Right atrium auricular region (tissue), 2 donors: ENCODE results near the gene COL16A1. TPM values are rescaled to one million over a fixed set of nuclear protein-coding genes. Genes with fewer than 3 reads are reported as not detected.

Source experiments
- DNase-seq: peaks from one replicate; pipeline ENCODE4 v3.0.0-alpha.2; 2019; ENCODE audit warnings: low spot score
- H3K27ac ChIP-seq, 2 donors: fragments of 200-600 bp; sonication (generic); 1 replicate in 1 of 2; 2 replicates in 1 of 2; pipeline ENCODE4 v1.5.1; 2016 to 2019
- H3K27me3 ChIP-seq, 2 donors: fragments of 200-600 bp; sonication (generic); one replicate each; pipeline versions ENCODE4 v1.5.1 to v1.6.0; 2017 to 2019
- H3K36me3 ChIP-seq: fragments of 200-600 bp; sonication (generic); one replicate; pipeline ENCODE4 v1.5.1; 2016
- H3K4me1 ChIP-seq, 2 donors: fragments of 200-600 bp; sonication (generic); one replicate each; pipeline versions ENCODE4 v1.5.1 to v1.6.0; 2017 to 2019
- H3K4me3 ChIP-seq, 2 donors: fragments of 200-600 bp; sonication (generic); 1 replicate in 1 of 2; 2 replicates in 1 of 2; pipeline ENCODE4 v1.5.1; 2017 to 2019; ENCODE audit warnings: mild to moderate bottlenecking in 1 of 2, moderate library complexity in 1 of 2
- H3K9me3 ChIP-seq, 2 donors: fragments of 200-600 bp; sonication (generic); one replicate each; pipeline ENCODE4 v1.5.1; 2019
- total RNA-seq, 2 donors: library from RNA; depleted of rRNA; stranded (reverse); fragments of >200 nt; gene quantifications; one replicate each; pipeline ENCODE4 v1.1.0, GENCODE V29; 2016
- TF ChIP-seq, protein P1 (sequence below), 2 donors: fragments of 200-600 bp; sonication (generic); IDR thresholded peaks; one replicate each; pipeline ENCODE4 v1.5.1; 2019; ENCODE audit warnings: antibody characterized with exemption in 2 of 2

Gene COL16A1
- total RNA-seq, 2 donors from 2014 or later = 31.2 to 34.4 TPM

DNA sequence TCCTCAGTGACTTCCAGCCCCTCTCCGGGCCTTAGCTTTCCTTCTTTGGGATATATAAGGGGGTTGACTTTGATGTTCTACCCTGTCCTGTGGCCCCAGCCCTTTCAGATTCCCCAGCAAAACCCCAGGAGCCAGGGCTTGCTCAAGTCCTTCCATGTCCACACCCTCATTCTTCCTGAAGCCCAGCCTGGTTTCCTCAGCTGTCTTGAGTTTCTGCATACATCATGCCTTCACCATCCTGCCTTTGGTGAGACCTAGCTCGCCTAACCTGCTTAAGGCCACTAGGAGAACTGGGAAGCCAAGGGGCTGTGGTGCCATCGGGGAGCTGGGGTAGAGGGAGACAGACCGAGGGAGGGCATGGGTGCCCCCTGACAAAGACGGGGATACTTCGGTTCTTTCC lies 42.0 kb downstream of the COL16A1 start:
- no peaks in the 10 kb centered on the region for H3K27me3 ChIP-seq
- DNase-seq = no peak
- peaks cover 0 to 10% of the 10 kb centered on the region in 2 donors for H3K4me1 ChIP-seq
- H3K36me3 ChIP-seq = peaks cover 13% of the 10 kb centered on the region
- H3K9me3 ChIP-seq = no peaks in the 10 kb centered on the region
- TF ChIP-seq, protein P1, sequence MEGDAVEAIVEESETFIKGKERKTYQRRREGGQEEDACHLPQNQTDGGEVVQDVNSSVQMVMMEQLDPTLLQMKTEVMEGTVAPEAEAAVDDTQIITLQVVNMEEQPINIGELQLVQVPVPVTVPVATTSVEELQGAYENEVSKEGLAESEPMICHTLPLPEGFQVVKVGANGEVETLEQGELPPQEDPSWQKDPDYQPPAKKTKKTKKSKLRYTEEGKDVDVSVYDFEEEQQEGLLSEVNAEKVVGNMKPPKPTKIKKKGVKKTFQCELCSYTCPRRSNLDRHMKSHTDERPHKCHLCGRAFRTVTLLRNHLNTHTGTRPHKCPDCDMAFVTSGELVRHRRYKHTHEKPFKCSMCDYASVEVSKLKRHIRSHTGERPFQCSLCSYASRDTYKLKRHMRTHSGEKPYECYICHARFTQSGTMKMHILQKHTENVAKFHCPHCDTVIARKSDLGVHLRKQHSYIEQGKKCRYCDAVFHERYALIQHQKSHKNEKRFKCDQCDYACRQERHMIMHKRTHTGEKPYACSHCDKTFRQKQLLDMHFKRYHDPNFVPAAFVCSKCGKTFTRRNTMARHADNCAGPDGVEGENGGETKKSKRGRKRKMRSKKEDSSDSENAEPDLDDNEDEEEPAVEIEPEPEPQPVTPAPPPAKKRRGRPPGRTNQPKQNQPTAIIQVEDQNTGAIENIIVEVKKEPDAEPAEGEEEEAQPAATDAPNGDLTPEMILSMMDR (IDR thresholded peaks at IDR 0.05) = no peak
- H3K4me3 ChIP-seq = no peak overlapping the region
- H3K27ac ChIP-seq = no peak overlapping the region

DNA sequence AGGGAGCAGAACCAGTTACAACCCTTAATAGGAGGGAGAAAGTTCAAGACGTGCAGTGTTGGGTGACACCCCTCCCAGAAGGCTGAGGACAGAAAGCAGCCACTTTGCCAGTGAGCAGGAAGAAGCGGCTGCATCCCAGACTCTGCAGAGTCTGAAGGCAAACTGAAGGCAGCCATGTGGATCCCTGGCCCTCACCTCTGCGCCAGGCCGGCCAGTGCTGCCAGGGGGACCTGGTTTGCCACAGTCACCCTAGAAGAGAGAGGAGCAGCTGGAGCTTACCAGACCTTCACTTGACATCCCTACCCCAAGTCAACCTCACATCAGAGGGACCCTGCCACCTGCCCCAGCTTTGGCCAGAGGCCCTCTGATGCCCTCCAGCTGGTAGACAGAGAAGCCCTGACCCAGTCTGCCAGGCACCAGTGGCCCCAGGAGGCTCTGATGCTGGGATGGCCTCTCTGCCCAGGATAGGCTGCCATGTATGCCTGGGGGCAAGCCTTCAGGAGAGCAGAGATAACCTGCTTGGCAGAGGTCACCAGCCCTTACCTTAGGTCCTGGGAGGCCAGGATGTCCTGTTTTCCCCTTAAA lies 42.9 kb downstream of the COL16A1 start:
- Histone ChIP-seq H3K36me3 (peaks cover 13% of the 10 kb centered on the region), H3K27ac (no peak overlapping the region), H3K4me3 (no peak overlapping the region), H3K27me3 (no peaks in the 10 kb centered on the region), H3K9me3 (no peaks in the 10 kb centered on the region), H3K4me1 (peaks cover 0 to under 1% of the 10 kb centered on the region in 2 donors)
- DNase-seq = no peak
- TF ChIP-seq, protein P1 (IDR thresholded peaks at IDR 0.05) = no peak

DNA sequence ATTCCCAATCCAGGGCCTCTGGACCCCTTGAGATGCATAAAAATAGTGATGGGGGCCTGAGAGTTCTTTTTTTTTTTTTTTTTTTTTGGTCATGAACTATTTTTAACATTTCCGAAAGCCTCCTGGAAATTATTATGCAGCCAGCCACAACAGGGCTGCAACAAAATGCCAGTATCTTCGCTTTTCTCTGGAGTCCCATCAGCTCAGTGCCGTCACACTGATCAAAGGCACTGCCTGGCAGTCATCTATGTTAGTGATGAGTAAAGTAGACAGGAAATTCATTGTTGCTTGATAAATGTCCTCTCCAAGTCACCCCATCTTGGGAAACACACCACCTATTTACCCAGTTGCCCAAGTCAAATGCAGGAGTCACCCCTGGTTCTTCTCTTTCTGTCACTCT lies 43.9 kb downstream of the COL16A1 start:
- TF ChIP-seq, protein P1 (IDR thresholded peaks at IDR 0.05) = no peak
- Histone ChIP-seq H3K27me3 (no peaks in the 10 kb centered on the region), H3K36me3 (peaks cover 13% of the 10 kb centered on the region), H3K9me3 (no peaks in the 10 kb centered on the region), H3K27ac (no peak overlapping the region), H3K4me1 (no peaks in the 10 kb centered on the region), H3K4me3 (no peak overlapping the region)
- no peak for DNase-seq

DNA sequence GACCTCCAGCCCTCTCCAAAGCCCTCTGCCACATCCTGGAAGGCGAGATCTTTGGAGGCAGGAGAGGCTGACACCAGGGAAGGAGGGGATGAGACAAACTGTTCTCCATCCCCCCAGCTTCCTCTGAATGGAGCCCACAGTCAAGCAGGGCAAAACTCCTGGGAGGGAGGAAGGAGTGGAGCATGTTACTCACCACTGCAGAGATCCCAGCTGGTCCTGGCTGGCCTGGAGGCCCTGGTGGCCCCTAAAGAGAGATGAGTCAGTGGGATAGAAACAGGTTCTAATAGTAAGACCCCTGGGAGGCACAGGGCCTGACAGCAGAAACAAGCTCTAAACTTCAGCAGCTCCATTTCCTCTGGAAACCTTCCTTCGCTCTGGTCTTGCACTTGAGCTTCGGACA lies 45.1 kb downstream of the COL16A1 start:
- Histone ChIP-seq H3K4me1 (no peaks in the 10 kb centered on the region), H3K27me3 (no peaks in the 10 kb centered on the region), H3K4me3 (no peak overlapping the region), H3K36me3 (peaks cover 17% of the 10 kb centered on the region), H3K27ac (no peak overlapping the region), H3K9me3 (no peaks in the 10 kb centered on the region)
- TF ChIP-seq, protein P1 (IDR thresholded peaks at IDR 0.05) = no peak
- no peak for DNase-seq

DNA sequence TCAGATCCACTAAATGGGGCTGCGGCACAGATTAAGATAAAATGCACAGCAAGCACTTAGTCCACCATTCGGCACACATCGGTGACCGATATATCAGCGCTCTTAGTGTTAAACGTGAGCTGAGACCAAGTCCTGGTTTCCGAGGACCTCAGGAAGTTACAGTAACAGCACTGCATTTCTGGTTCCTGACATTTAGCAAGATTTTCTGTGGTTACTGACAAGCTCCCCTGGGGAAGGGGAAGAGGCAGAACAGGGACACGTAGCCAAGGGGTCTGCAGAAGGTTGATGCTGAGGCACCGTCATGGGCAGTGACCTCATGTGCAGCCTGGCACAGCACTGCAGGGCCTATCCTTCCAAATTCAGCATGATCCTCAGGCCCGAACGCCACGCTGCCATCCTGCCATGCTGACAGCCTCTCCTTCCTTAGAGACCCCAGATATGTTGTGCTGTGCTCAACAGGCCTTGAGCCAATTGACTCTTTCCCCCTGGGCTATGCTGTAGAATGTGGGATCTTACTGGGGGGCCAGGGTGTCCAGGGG lies 45.8 kb downstream of the COL16A1 start:
- no peak for DNase-seq
- no peaks in the 10 kb centered on the region for H3K4me1 ChIP-seq
- no peaks in the 10 kb centered on the region for H3K27me3 ChIP-seq
- TF ChIP-seq, protein P1 (IDR thresholded peaks at IDR 0.05) = no peak
- H3K27ac ChIP-seq = no peak overlapping the region
- no peaks in the 10 kb centered on the region for H3K9me3 ChIP-seq
- H3K36me3 ChIP-seq = peaks cover 24% of the 10 kb centered on the region
- no peak overlapping the region for H3K4me3 ChIP-seq
